Neural progenitor cell (in vitro differentiated cells): Measurements from ENCODE around the gene TJP1. TPM values are rescaled to one million over a fixed set of nuclear protein-coding genes. Genes with fewer than 3 reads are reported as not detected.

ENCODE experiments used
- DNase-seq: peaks from one replicate; pipeline ENCODE4 v3.0.0-alpha.2; 2016; ENCODE audit warnings: low spot score
- H2AFZ ChIP-seq: fragments of 200-600 bp; sonication (generic); replicated peaks from 2 replicates; pipeline ENCODE4 v1.6.1; 2016; ENCODE audit warnings: antibody characterized with exemption
- H3F3A ChIP-seq: fragments of 200-600 bp; sonication (generic); 2 replicates; pipeline ENCODE4 v1.6.1; 2016; ENCODE audit warnings: antibody characterized with exemption, low read depth
- H3K27ac ChIP-seq: fragments of 200-600 bp; sonication (generic); 2 replicates; pipeline ENCODE4 v1.5.1; 2016; ENCODE audit warnings: mild to moderate bottlenecking
- H3K27me3 ChIP-seq: fragments of 200-600 bp; sonication (generic); 2 replicates; pipeline ENCODE4 v1.6.1; 2016; ENCODE audit warnings: mild to moderate bottlenecking, moderate library complexity
- H3K36me3 ChIP-seq: fragments of 200-600 bp; sonication (generic); 2 replicates; pipeline ENCODE4 v1.5.1; 2016
- H3K4me1 ChIP-seq: fragments of 200-600 bp; sonication (generic); 2 replicates; pipeline ENCODE4 v1.6.1; 2016; ENCODE audit warnings: mixed run types
- H3K4me2 ChIP-seq: fragments of 200-600 bp; sonication (generic); 2 replicates; pipeline ENCODE4 v1.6.1; 2016
- H3K4me3 ChIP-seq: fragments of 200-600 bp; sonication (generic); 2 replicates; pipeline ENCODE4 v1.5.1; 2016
- H3K79me2 ChIP-seq: fragments of 200-600 bp; sonication (generic); 2 replicates; pipeline ENCODE4 v1.6.1; 2016; ENCODE audit warnings: low read depth
- H3K9ac ChIP-seq: fragments of 200-600 bp; sonication (generic); 2 replicates; pipeline ENCODE4 v1.6.1; 2016
- H3K9me3 ChIP-seq: fragments of 200-600 bp; sonication (generic); 2 replicates; pipeline ENCODE4 v1.5.1; 2016; ENCODE audit warnings: low read depth
- H4K20me1 ChIP-seq: fragments of 200-600 bp; sonication (generic); 2 replicates; pipeline ENCODE4 v1.6.1; 2016; ENCODE audit warnings: low read depth
- H3K27ac Mint-ChIP-seq: 3 replicates; pipeline ENCODE4 v1.8.0; 2021; ENCODE audit warnings: mixed read lengths
- H3K27me3 Mint-ChIP-seq: 2 replicates; pipeline ENCODE4 v1.8.0; 2022; ENCODE audit warnings: low read depth, mild to moderate bottlenecking, inconsistent platforms, moderate library complexity, mixed read lengths; ENCODE audit not compliant: insufficient read depth
- H3K36me3 Mint-ChIP-seq: 3 replicates; pipeline ENCODE4 v1.8.0; 2021; ENCODE audit warnings: mixed read lengths
- H3K4me1 Mint-ChIP-seq: 3 replicates; pipeline ENCODE4 v1.8.0; 2021; ENCODE audit warnings: mixed read lengths
- H3K4me3 Mint-ChIP-seq: 3 replicates; pipeline ENCODE4 v1.8.0; 2021; ENCODE audit warnings: mild to moderate bottlenecking, moderate library complexity, mixed read lengths
- H3K9me3 Mint-ChIP-seq: 3 replicates; pipeline ENCODE4 v1.8.0; 2020; ENCODE audit warnings: mixed read lengths
- CTCF ChIP-seq: fragments of 200-600 bp; sonication (generic); IDR thresholded peaks from 2 replicates; pipeline ENCODE4 v1.5.1; 2017; ENCODE audit warnings: antibody characterized with exemption, mild to moderate bottlenecking
- EZH2 ChIP-seq: fragments of 200-600 bp; sonication (generic); IDR thresholded peaks from 2 replicates; pipeline ENCODE4 v1.6.1; 2017; ENCODE audit warnings: antibody characterized with exemption, mild to moderate bottlenecking, moderate library complexity
- EZH2phosphoT487 ChIP-seq: fragments of 200-600 bp; sonication (generic); IDR thresholded peaks from 2 replicates; pipeline ENCODE4 v1.6.1; 2017; ENCODE audit warnings: antibody characterized with exemption
- total RNA-seq: library from RNA; depleted of rRNA; stranded (reverse); fragments of >200 nt; gene quantifications from 2 replicates; pipeline ENCODE4 v1.2.3, GENCODE V29; 2015; ENCODE audit warnings: low replicate concordance

The TJP1 gene
- total RNA-seq, 1 donor from 2014 or later: 126 TPM

GRCh38 chr15:29680465-29681165, 141.7 kb downstream of the TJP1 start:
- H3K27ac Mint-ChIP-seq: no peak overlapping the region
- Histone ChIP-seq H3K4me3 (no peak overlapping the region), H3F3A (peaks cover 16% of the 10 kb centered on the region), H3K9ac (no peak overlapping the region), H3K4me2 (no peak overlapping the region), H3K27me3 (peaks cover 6% of the 10 kb centered on the region), H3K27ac (no peak overlapping the region), H3K79me2 (no peaks in the 10 kb centered on the region), H2AFZ (no peak overlapping the region), H3K4me1 (peaks cover 6% of the 10 kb centered on the region), H3K9me3 (no peaks in the 10 kb centered on the region), H3K36me3 (no peaks in the 10 kb centered on the region), H4K20me1 (no peaks in the 10 kb centered on the region)
- no peaks in the 10 kb centered on the region for H3K36me3 Mint-ChIP-seq
- no peak overlapping the region for H3K4me3 Mint-ChIP-seq
- no peak for DNase-seq
- H3K27me3 Mint-ChIP-seq: peaks cover 4% of the 10 kb centered on the region
- peaks cover 19% of the 10 kb centered on the region for H3K4me1 Mint-ChIP-seq
- TF ChIP-seq EZH2 (no peak), CTCF (peak; percentile 17), EZH2phosphoT487 (no peak)
- H3K9me3 Mint-ChIP-seq: peaks cover 2% of the 10 kb centered on the region

- Histone ChIP-seq H2AFZ (no peak overlapping the region), H3K4me3 (no peak overlapping the region), H3K27ac (no peak overlapping the region), H3K27me3 (peaks cover 11% of the 10 kb centered on the region), H3K9me3 (no peaks in the 10 kb centered on the region), H3K4me1 (peaks cover 7% of the 10 kb centered on the region), H3K9ac (no peak overlapping the region), H3K4me2 (no peak overlapping the region), H3F3A (peaks cover 27% of the 10 kb centered on the region), H3K36me3 (no peaks in the 10 kb centered on the region), H3K79me2 (no peaks in the 10 kb centered on the region), H4K20me1 (no peaks in the 10 kb centered on the region)
- H3K9me3 Mint-ChIP-seq: no peaks in the 10 kb centered on the region
- no peak overlapping the region for H3K27ac Mint-ChIP-seq
- H3K4me3 Mint-ChIP-seq: no peak overlapping the region
- H3K27me3 Mint-ChIP-seq: peaks cover 9% of the 10 kb centered on the region
- H3K36me3 Mint-ChIP-seq: no peaks in the 10 kb centered on the region
- TF ChIP-seq EZH2 (no peak), CTCF (no peak), EZH2phosphoT487 (no peak)
- H3K4me1 Mint-ChIP-seq: peaks cover 18% of the 10 kb centered on the region
- DNase-seq: no peak
Observed at GRCh38 chr15:29678504-29679034, 143.7 kb downstream of the TJP1 start.

GRCh38 chr15:29677871-29678461, 144.3 kb downstream of the TJP1 start:
- no peak overlapping the region for H3K4me3 Mint-ChIP-seq

More at GRCh38 chr15:29677871-29678461, 144.3 kb downstream of the TJP1 start:
- Histone ChIP-seq H3K9ac (no peak overlapping the region), H3F3A (peaks cover 28% of the 10 kb centered on the region), H2AFZ (no peak overlapping the region), H3K4me2 (no peak overlapping the region), H3K27ac (no peak overlapping the region), H3K36me3 (no peaks in the 10 kb centered on the region), H4K20me1 (no peaks in the 10 kb centered on the region), H3K27me3 (peaks cover 11% of the 10 kb centered on the region), H3K9me3 (no peaks in the 10 kb centered on the region), H3K4me1 (peaks cover 7% of the 10 kb centered on the region), H3K79me2 (no peaks in the 10 kb centered on the region), H3K4me3 (no peak overlapping the region)
- no peak for DNase-seq
- Mint-ChIP-seq H3K27ac (no peak overlapping the region), H3K36me3 (no peaks in the 10 kb centered on the region), H3K9me3 (no peaks in the 10 kb centered on the region), H3K27me3 (peaks cover 9% of the 10 kb centered on the region), H3K4me1 (peaks cover 18% of the 10 kb centered on the region)
- TF ChIP-seq EZH2phosphoT487 (no peak), EZH2 (no peak), CTCF (no peak)
